Activated CD8-positive, alpha-beta memory T cell treated with anti-CD3 and anti-CD28 coated beads, Interleukin-2, amount 10 ng/mL, durations not matched to agents 7 days and 5 days (primary cell): ENCODE measurements around the gene DHH. TPM values are rescaled to one million over a fixed set of nuclear protein-coding genes. Genes with fewer than 3 reads are reported as not detected.
A peak's percentile ranks its signal among the peaks of the same experiment; 100 is the strongest.

ENCODE experiments used
- ATAC-seq: fragments of 150-1000 bp; cut with Tn5 transposase; one replicate; pipeline ENCODE4 v1.10.0; 2021; ENCODE audit warnings: moderate library complexity
- CTCF ChIA-PET: fragments of 350-600 bp; sonication (Branson Sonifier 250); formaldehyde crosslinking; loops from one replicate; lab custom pipeline; 2021; ENCODE audit warnings: antibody characterized with exemption; lab: Charles Lee
- DNase-seq: peaks from one replicate; pipeline ENCODE4 v3.0.0-alpha.2; 2020
- H3K27ac Mint-ChIP-seq: one replicate; pipeline ENCODE4 v1.8.0; 2021; ENCODE audit warnings: mild to moderate bottlenecking, mixed read lengths
- H3K27me3 Mint-ChIP-seq: one replicate; pipeline ENCODE4 v1.8.0; 2021; ENCODE audit warnings: mixed read lengths
- H3K36me3 Mint-ChIP-seq: one replicate; pipeline ENCODE4 v1.8.0; 2021; ENCODE audit warnings: mild to moderate bottlenecking, mixed read lengths
- H3K4me1 Mint-ChIP-seq: one replicate; pipeline ENCODE4 v1.8.0; 2021; ENCODE audit warnings: mixed read lengths
- H3K4me3 Mint-ChIP-seq: one replicate; pipeline ENCODE4 v1.8.0; 2021; ENCODE audit warnings: mild to moderate bottlenecking, moderate library complexity, mixed read lengths
- H3K9me3 Mint-ChIP-seq: one replicate; pipeline ENCODE4 v1.8.0; 2022; ENCODE audit warnings: low read depth, mixed read lengths
- total RNA-seq, 2 experiments: library from RNA; stranded (reverse); gene quantifications; one replicate each; pipeline ENCODE4 v1.2.3, GENCODE V29; 2021

The DHH gene
- total RNA-seq, 2 experiments from 2014 or later = 0.15 TPM; not detected in 1

- Mint-ChIP-seq H3K4me3 (no peak overlapping the region), H3K36me3 (peaks cover 10% of the 10 kb centered on the region), H3K27ac (no peak overlapping the region), H3K27me3 (peaks cover 5% of the 10 kb centered on the region), H3K4me1 (peaks cover 6% of the 10 kb centered on the region), H3K9me3 (no peaks in the 10 kb centered on the region)
- DNase-seq (no peak), ATAC-seq (no peak)
- CTCF ChIA-PET = interaction anchor here (0.8 to 11.8 kb wide), 11 partner anchors 8 to 112 kb away, joined by 3 to 222 read pairs (median 12); partner anchors contain the start of genes LMBR1L and TUBA1B
These were observed 5.8 kb upstream of the DHH start for GRCh38 chr12:49100380-49100779.

GRCh38 chr12:49098703-49099102 lies 4.1 kb upstream of the DHH start:
- H3K27ac Mint-ChIP-seq = no peak overlapping the region
- H3K4me1 Mint-ChIP-seq = peaks cover 7% of the 10 kb centered on the region
- peaks cover 12% of the 10 kb centered on the region for H3K36me3 Mint-ChIP-seq
- ATAC-seq (no peak), DNase-seq (no peak)
- CTCF ChIA-PET = interaction anchor here (0.7 to 11.8 kb wide), 25 partner anchors 7 to 398 kb away, joined by 3 to 222 read pairs (median 4); partner anchors contain the start of genes KMT2D, LMBR1L, PRPH and RHEBL1
- H3K9me3 Mint-ChIP-seq = no peaks in the 10 kb centered on the region
- no peak overlapping the region for H3K4me3 Mint-ChIP-seq
- H3K27me3 Mint-ChIP-seq = peaks cover 21% of the 10 kb centered on the region

GRCh38 chr12:49098035-49098451 lies 3.4 kb upstream of the DHH start:
- CTCF ChIA-PET = interaction anchor here (0.7 to 11.8 kb wide), 25 partner anchors 11 to 414 kb away, joined by 3 to 222 read pairs (median 4); partner anchors contain the start of genes KMT2D, LMBR1L, PRPH and RHEBL1
- peaks cover 11% of the 10 kb centered on the region for H3K4me1 Mint-ChIP-seq
- no peak overlapping the region for H3K27ac Mint-ChIP-seq
- H3K27me3 Mint-ChIP-seq = peaks cover 28% of the 10 kb centered on the region
- peaks cover 12% of the 10 kb centered on the region for H3K36me3 Mint-ChIP-seq
- H3K4me3 Mint-ChIP-seq = no peak overlapping the region
- peak; percentile 56 for ATAC-seq
- H3K9me3 Mint-ChIP-seq = no peaks in the 10 kb centered on the region
- DNase-seq = peak; percentile 77

- no peak overlapping the region for H3K4me3 Mint-ChIP-seq
- CTCF ChIA-PET = interaction anchor here (0.7 to 11.8 kb wide), 15 partner anchors 11 to 415 kb away, joined by 3 to 222 read pairs (median 8); partner anchors contain the start of genes LMBR1L, PRPH, RHEBL1 and TUBA1B
- peaks cover 12% of the 10 kb centered on the region for H3K36me3 Mint-ChIP-seq
- H3K27me3 Mint-ChIP-seq = peaks cover 35% of the 10 kb centered on the region
- peaks cover 14% of the 10 kb centered on the region for H3K4me1 Mint-ChIP-seq
- ATAC-seq (no peak), DNase-seq (no peak)
- no peak overlapping the region for H3K27ac Mint-ChIP-seq
- no peaks in the 10 kb centered on the region for H3K9me3 Mint-ChIP-seq
These were observed 2.8 kb upstream of the DHH start for GRCh38 chr12:49097381-49097780.

GRCh38 chr12:49094975-49095365 lies 369 bp upstream of the DHH start:
- peaks cover 8% of the 10 kb centered on the region for H3K36me3 Mint-ChIP-seq
- H3K4me3 Mint-ChIP-seq = no peak overlapping the region
- CTCF ChIA-PET = interaction anchor here (0.6 to 11.8 kb wide), 10 partner anchors 8 to 728 kb away, joined by 3 to 222 read pairs (median 10); partner anchors contain the start of genes DDN, LMBR1L, TUBA1A and TUBA1B
- no peak for ATAC-seq
- no peak overlapping the region for H3K27ac Mint-ChIP-seq
- H3K4me1 Mint-ChIP-seq = peaks cover 36% of the 10 kb centered on the region
- peaks cover 57% of the 10 kb centered on the region for H3K27me3 Mint-ChIP-seq
- no peaks in the 10 kb centered on the region for H3K9me3 Mint-ChIP-seq
- no peak for DNase-seq

GRCh38 chr12:49093792-49094159 lies 825 bp downstream of the DHH start:
- H3K9me3 Mint-ChIP-seq = no peaks in the 10 kb centered on the region
- no peak overlapping the region for H3K27ac Mint-ChIP-seq
- H3K4me1 Mint-ChIP-seq = peaks cover 45% of the 10 kb centered on the region
- CTCF ChIA-PET = interaction anchor here (0.8 to 11.8 kb wide), 17 partner anchors 7 to 244 kb away, joined by 3 to 222 read pairs (median 13); partner anchors contain the start of genes DDN, LMBR1L, PRPH and RHEBL1
- H3K4me3 Mint-ChIP-seq = peak overlapping the region; percentile 24
- H3K27me3 Mint-ChIP-seq = peaks cover 64% of the 10 kb centered on the region
- peaks cover 8% of the 10 kb centered on the region for H3K36me3 Mint-ChIP-seq
- DNase-seq = no peak
- ATAC-seq = no peak

GRCh38 chr12:49092816-49093406 lies 1.7 kb downstream of the DHH start:
- Mint-ChIP-seq H3K36me3 (peaks cover 8% of the 10 kb centered on the region), H3K9me3 (no peaks in the 10 kb centered on the region), H3K27ac (no peak overlapping the region), H3K27me3 (peaks cover 70% of the 10 kb centered on the region), H3K4me1 (peaks cover 54% of the 10 kb centered on the region), H3K4me3 (no peak overlapping the region)
- ATAC-seq (no peak), DNase-seq (no peak)
- CTCF ChIA-PET = interaction anchor here (0.6 to 11.8 kb wide), 24 partner anchors 8 to 239 kb away, joined by 3 to 222 read pairs (median 6); partner anchors contain the start of genes DDN, LMBR1L, PRPH and RHEBL1

- Mint-ChIP-seq H3K4me1 (peaks cover 60% of the 10 kb centered on the region), H3K36me3 (peaks cover 8% of the 10 kb centered on the region), H3K4me3 (peak overlapping the region; percentile 43), H3K9me3 (no peaks in the 10 kb centered on the region), H3K27me3 (peaks cover 70% of the 10 kb centered on the region), H3K27ac (no peak overlapping the region)
- CTCF ChIA-PET = interaction anchor here (0.6 to 11.8 kb wide), 21 partner anchors 9 to 239 kb away, joined by 3 to 222 read pairs (median 5); partner anchors contain the start of genes DDN, LMBR1L and RHEBL1
- ATAC-seq (peak; percentile 35), DNase-seq (peak; percentile 73)
These were observed 2.4 kb downstream of the DHH start for GRCh38 chr12:49092086-49092815.

- ATAC-seq = no peak
- Mint-ChIP-seq H3K27ac (no peak overlapping the region), H3K4me3 (no peak overlapping the region)
These were observed 2.8 kb downstream of the DHH start for GRCh38 chr12:49091836-49092085.

GRCh38 chr12:49091056-49091835 lies 3.4 kb downstream of the DHH start:
- Mint-ChIP-seq H3K36me3 (peaks cover 8% of the 10 kb centered on the region), H3K27me3 (peaks cover 70% of the 10 kb centered on the region), H3K4me1 (peaks cover 70% of the 10 kb centered on the region), H3K27ac (no peak overlapping the region), H3K9me3 (no peaks in the 10 kb centered on the region), H3K4me3 (no peak overlapping the region)
- DNase-seq (no peak), ATAC-seq (no peak)
- CTCF ChIA-PET = interaction anchor here (1.1 to 11.8 kb wide), 15 partner anchors 10 to 146 kb away, joined by 3 to 222 read pairs (median 11); partner anchors contain the start of genes DDN, LMBR1L and RHEBL1

More at GRCh38 chr12:49091836-49092085, 2.8 kb downstream of the DHH start:
- Mint-ChIP-seq H3K4me1 (peaks cover 65% of the 10 kb centered on the region), H3K36me3 (peaks cover 8% of the 10 kb centered on the region), H3K9me3 (no peaks in the 10 kb centered on the region), H3K27me3 (peaks cover 70% of the 10 kb centered on the region)
- CTCF ChIA-PET = interaction anchor here (1.0 to 11.8 kb wide), 18 partner anchors 9 to 145 kb away, joined by 3 to 222 read pairs (median 8); partner anchors contain the start of genes DDN, LMBR1L and RHEBL1
- no peak for DNase-seq

- Mint-ChIP-seq H3K9me3 (no peaks in the 10 kb centered on the region), H3K27ac (peak overlapping the region; percentile 43), H3K27me3 (peaks cover 62% of the 10 kb centered on the region), H3K4me1 (peaks cover 74% of the 10 kb centered on the region), H3K4me3 (peak overlapping the region; percentile 65), H3K36me3 (no peaks in the 10 kb centered on the region)
- CTCF ChIA-PET = interaction anchor here (0.7 to 6.8 kb wide), 19 partner anchors 9 to 145 kb away, joined by 3 to 179 read pairs (median 16); partner anchors contain the start of genes DDN, DHH, KMT2D and LMBR1L
- ATAC-seq = peak; percentile 37
- peak; percentile 62 for DNase-seq
These were observed 4.5 kb downstream of the DHH start for GRCh38 chr12:49089821-49090773.
